Thyroid gland (tissue), 4 donors: ENCODE results near the gene KRT6B. TPM values are rescaled to one million over a fixed set of nuclear protein-coding genes. Genes with fewer than 3 reads are reported as not detected.

Experiments used
- DNase-seq, 2 donors: peaks; one replicate each; pipeline ENCODE4 v3.0.0-alpha.2; 2019
- H3K27ac ChIP-seq, 3 donors: fragments of 200-600 bp; sonication (generic); 1 replicate in 2 of 3; 2 replicates in 1 of 3; pipeline ENCODE4 v1.5.1; 2016 to 2019; ENCODE audit warnings: mild to moderate bottlenecking in 1 of 3, moderate library complexity in 1 of 3
- H3K27me3 ChIP-seq: fragments of 200-600 bp; sonication (generic); one replicate; pipeline ENCODE4 v1.5.1; 2019
- H3K36me3 ChIP-seq, 2 donors: fragments of 200-600 bp; sonication (generic); one replicate each; pipeline ENCODE4 v1.5.1; 2016 to 2019
- H3K4me1 ChIP-seq, 2 donors: fragments of 200-600 bp; sonication (generic); one replicate each; pipeline ENCODE4 v1.5.1; 2017 to 2019
- H3K4me3 ChIP-seq, 3 donors: fragments of 200-600 bp; sonication (generic); replicated peaks in 1 of 3; 1 replicate in 2 of 3; 2 replicates in 1 of 3; pipeline ENCODE4 v1.5.1; 2016; ENCODE audit warnings: mild to moderate bottlenecking in 1 of 3
- H3K9me3 ChIP-seq: fragments of 200-600 bp; sonication (generic); one replicate; pipeline ENCODE4 v1.5.1; 2017
- CTCF ChIP-seq, 6 experiments: fragments of 200-600 bp in 3 of 6; fragments of 450-650 bp in 3 of 6; sonication (generic) in 3 of 6; IDR thresholded peaks; one replicate each; pipeline ENCODE4 v1.5.1; 2016 to 2019; ENCODE audit warnings: antibody characterized with exemption in 6 of 6, mild to moderate bottlenecking in 2 of 6, inconsistent platforms in 1 of 6, moderate library complexity in 1 of 6
- POLR2A ChIP-seq, 2 donors: fragments of 450-650 bp; IDR thresholded peaks; one replicate each; pipeline ENCODE4 v1.6.1; 2017; ENCODE audit warnings: antibody characterized with exemption in 2 of 2, mild to moderate bottlenecking in 2 of 2, moderate library complexity in 1 of 2
- WGBS, 2 donors: methylation state at CpG; one replicate each; pipeline ENCODE4 v1.1.5; 2017; 5-methylcytosine and 5-hydroxymethylcytosine counted together
- intact Hi-C: fragments of 100-400 bp; cut with DNase I; formaldehyde crosslinking; loops from one replicate; pipeline ENCODE4 v1.15.1; 2023
- total RNA-seq, 4 donors: library from RNA; depleted of rRNA; stranded (reverse); fragments of >200 nt; gene quantifications; one replicate each; pipeline ENCODE4 v1.2.3, GENCODE V29; 2016

KRT6B gene
- total RNA-seq, 4 donors from 2014 or later, result not detected

- 49 to 54% methylated on average over 1 of the region's 1 CpG for WGBS, 2 donors
- no peak for TF ChIP-seq POLR2A (IDR thresholded peaks at IDR 0.05)
- no peak for TF ChIP-seq CTCF (IDR thresholded peaks at IDR 0.05)
- intact Hi-C loops, result no loop called here
- Histone ChIP-seq H3K4me3 (no peak overlapping the region), H3K27ac (no peak overlapping the region), H3K36me3 (no peaks in the 10 kb centered on the region), H3K9me3 (no peaks in the 10 kb centered on the region), H3K27me3 (no peaks in the 10 kb centered on the region), H3K4me1 (no peaks in the 10 kb centered on the region)
- no peak for DNase-seq
These were observed 35.3 kb upstream of the KRT6B start for GRCh38 chr12:52487211-52487610.

GRCh38 chr12:52486166-52487105, 34.5 kb upstream of the KRT6B start:
- Histone ChIP-seq H3K27ac (no peak overlapping the region), H3K36me3 (no peaks in the 10 kb centered on the region), H3K4me3 (no peak overlapping the region), H3K27me3 (no peaks in the 10 kb centered on the region), H3K4me1 (no peaks in the 10 kb centered on the region), H3K9me3 (no peaks in the 10 kb centered on the region)
- intact Hi-C loops, result no loop called here
- WGBS, 2 donors, result 84 to 91% methylated on average over 5 of the region's 5 CpGs
- no peak for DNase-seq
- no peak for TF ChIP-seq CTCF (IDR thresholded peaks at IDR 0.05)

- Histone ChIP-seq H3K9me3 (no peaks in the 10 kb centered on the region), H3K27ac (no peak overlapping the region), H3K4me1 (no peaks in the 10 kb centered on the region), H3K4me3 (no peak overlapping the region), H3K27me3 (no peaks in the 10 kb centered on the region), H3K36me3 (no peaks in the 10 kb centered on the region)
- intact Hi-C loops, result no loop called here
- TF ChIP-seq CTCF (IDR thresholded peaks at IDR 0.05) (no peak), POLR2A (IDR thresholded peaks at IDR 0.05) (no peak)
- DNase-seq, result no peak
- WGBS, 2 donors, result 64 to 66% methylated on average over 3 of the region's 3 CpGs
These were observed 28.1 kb upstream of the KRT6B start for GRCh38 chr12:52480073-52480472.

DNA sequence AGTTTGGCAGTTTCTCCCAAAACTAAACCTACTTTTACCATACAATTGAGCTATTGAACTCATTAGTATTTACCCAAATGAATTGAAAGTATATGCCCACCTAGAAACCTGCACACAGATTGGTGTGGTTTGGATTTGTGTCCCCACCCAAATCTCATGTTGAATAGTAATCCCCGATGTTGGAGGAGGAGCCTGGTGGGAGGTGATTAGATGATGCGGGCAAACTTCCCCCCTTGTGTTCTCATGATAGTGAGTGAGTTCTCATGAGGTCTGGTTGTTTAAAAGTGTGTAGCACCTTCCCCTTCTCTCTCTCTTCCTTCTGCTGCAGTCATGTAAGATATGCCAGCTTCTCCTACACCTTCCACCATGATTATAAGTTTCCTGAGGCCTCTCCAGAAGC, 25.7 kb upstream of the KRT6B start:
- H3K36me3 ChIP-seq, result no peaks in the 10 kb centered on the region
- TF ChIP-seq POLR2A (IDR thresholded peaks at IDR 0.05), result no peak
- no peak for TF ChIP-seq CTCF (IDR thresholded peaks at IDR 0.05)
- no peaks in the 10 kb centered on the region for H3K27me3 ChIP-seq
- no peak overlapping the region for H3K27ac ChIP-seq
- no peak overlapping the region for H3K4me3 ChIP-seq
- DNase-seq, result no peak
- H3K4me1 ChIP-seq, result no peaks in the 10 kb centered on the region
- H3K9me3 ChIP-seq, result no peaks in the 10 kb centered on the region
- intact Hi-C loops, result no loop called here
- 60 to 71% methylated on average over 2 of the region's 2 CpGs for WGBS, 2 donors

- no peak overlapping the region for H3K4me3 ChIP-seq
- WGBS, 2 donors, result 93 to 95% methylated on average over 2 of the region's 2 CpGs
- DNase-seq, result no peak
- H3K27me3 ChIP-seq, result no peaks in the 10 kb centered on the region
- no peaks in the 10 kb centered on the region for H3K36me3 ChIP-seq
- H3K27ac ChIP-seq, result no peak overlapping the region
- H3K4me1 ChIP-seq, result no peaks in the 10 kb centered on the region
- intact Hi-C loops, result no loop called here
- no peaks in the 10 kb centered on the region for H3K9me3 ChIP-seq
- TF ChIP-seq POLR2A (IDR thresholded peaks at IDR 0.05), result no peak
- no peak for TF ChIP-seq CTCF (IDR thresholded peaks at IDR 0.05)
These were observed 22.3 kb upstream of the KRT6B start for GRCh38 chr12:52474212-52474611.
